Gastroesophageal sphincter (tissue), 4 donors: ENCODE data around the gene XXYLT1. TPM values are rescaled to one million over a fixed set of nuclear protein-coding genes. Genes with fewer than 3 reads are reported as not detected.

ENCODE experiments used
- ATAC-seq: fragments of 150-250 bp; one replicate; pipeline ENCODE4 v1.9.1; 2016; ENCODE audit warnings: mild to moderate bottlenecking, moderate library complexity
- H3K27ac ChIP-seq, 4 donors: fragments of 200-600 bp; sonication (generic) in 3 of 4; 1 replicate in 3 of 4; 2 replicates in 1 of 4; pipeline ENCODE4 v1.5.1; 2016 to 2019
- H3K27me3 ChIP-seq: fragments of 200-600 bp; sonication (generic); one replicate; pipeline ENCODE4 v1.5.1; 2019
- H3K36me3 ChIP-seq, 2 donors: fragments of 200-600 bp; sonication (generic); one replicate each; pipeline ENCODE4 v1.5.1; 2019; ENCODE audit warnings: control low read depth in 1 of 2
- H3K4me1 ChIP-seq, 3 donors: fragments of 200-600 bp; sonication (generic); 1 replicate in 2 of 3; 2 replicates in 1 of 3; pipeline ENCODE4 v1.5.1; 2016 to 2019; ENCODE audit warnings: control low read depth in 2 of 3
- H3K4me3 ChIP-seq, 2 donors: fragments of 200-600 bp; sonication (generic); one replicate each; pipeline ENCODE4 v1.5.1; 2019; ENCODE audit warnings: mild to moderate bottlenecking in 1 of 2, moderate library complexity in 1 of 2
- H3K9me3 ChIP-seq, 3 donors: fragments of 200-600 bp; sonication (generic); one replicate each; pipeline ENCODE4 v1.5.1; 2017 to 2019; ENCODE audit warnings: control low read depth in 2 of 3
- CTCF ChIP-seq, 4 experiments: fragments of 200-600 bp in 2 of 4; fragments of 450-650 bp in 2 of 4; sonication (generic) in 1 of 4; IDR thresholded peaks; one replicate each; pipeline ENCODE4 v1.5.1; 2017 to 2019; ENCODE audit warnings: antibody characterized with exemption in 4 of 4, mild to moderate bottlenecking in 2 of 4, moderate library complexity in 2 of 4
- EP300 ChIP-seq: sonication (generic); formaldehyde crosslinking; IDR thresholded peaks from one replicate; pipeline ENCODE4 v1.6.1; 2017; ENCODE audit warnings: antibody characterized with exemption, mild to moderate bottlenecking
- POLR2A ChIP-seq, 2 donors: fragments of 450-650 bp; IDR thresholded peaks; one replicate each; pipeline ENCODE4 v1.6.1; 2017; ENCODE audit warnings: antibody characterized with exemption in 2 of 2, mild to moderate bottlenecking in 2 of 2, moderate library complexity in 1 of 2
- POLR2AphosphoS5 ChIP-seq: sonication (generic); formaldehyde crosslinking; IDR thresholded peaks from one replicate; pipeline ENCODE4 v1.6.1; 2017; ENCODE audit warnings: antibody characterized with exemption
- WGBS, 2 donors: methylation state at CpG; one replicate each; pipeline ENCODE4 v1.1.5; 2018; ENCODE audit warnings: low coverage in 1 of 2; 5-methylcytosine and 5-hydroxymethylcytosine counted together
- total RNA-seq, 4 donors: library from RNA; depleted of rRNA; stranded (reverse); fragments of >200 nt; gene quantifications; one replicate each; pipeline ENCODE4 v1.1.0, GENCODE V29; 2016

The XXYLT1 gene
- total RNA-seq, 4 donors from 2014 or later = 10.1 to 14.0 (median 12.5) TPM

- TF ChIP-seq CTCF (IDR thresholded peaks at IDR 0.05) (no peak), EP300 (no peak), POLR2AphosphoS5 (no peak), POLR2A (IDR thresholded peaks at IDR 0.05) (no peak)
- H3K27me3 ChIP-seq = no peaks in the 10 kb centered on the region
- H3K27ac ChIP-seq = peak overlapping the region in 2 of 4 donors; percentile 6 to 38
- H3K4me3 ChIP-seq = no peak overlapping the region
- ATAC-seq = peak; percentile 26
- peaks cover 0 to 10% (median 0%) of the 10 kb centered on the region in 3 donors for H3K4me1 ChIP-seq
- no peaks in the 10 kb centered on the region for H3K9me3 ChIP-seq
- WGBS, 2 donors = 62 to 65% methylated on average over 9 to 10 of the region's 16 CpGs
- no peaks in the 10 kb centered on the region for H3K36me3 ChIP-seq
Measured at GRCh38 chr3:195119461-195120266, 151.3 kb downstream of the XXYLT1 start.

GRCh38 chr3:195118671-195119070 is 152.3 kb downstream of the XXYLT1 start:
- Histone ChIP-seq H3K27me3 (no peaks in the 10 kb centered on the region), H3K36me3 (no peaks in the 10 kb centered on the region), H3K4me1 (peaks cover 0 to 10% (median 0%) of the 10 kb centered on the region in 3 donors), H3K27ac (no peak overlapping the region), H3K9me3 (no peaks in the 10 kb centered on the region), H3K4me3 (no peak overlapping the region)
- no peak for TF ChIP-seq POLR2A (IDR thresholded peaks at IDR 0.05)
- no peak for TF ChIP-seq CTCF (IDR thresholded peaks at IDR 0.05)
- TF ChIP-seq EP300 = no peak
- TF ChIP-seq POLR2AphosphoS5 = no peak
- 85 to 86% methylated on average over 8 to 10 of the region's 13 CpGs for WGBS, 2 donors
- no peak for ATAC-seq

GRCh38 chr3:195117978-195118581 is 152.9 kb downstream of the XXYLT1 start:
- peak; percentile 19 for ATAC-seq
- Histone ChIP-seq H3K4me1 (peaks cover 0 to 10% (median 0%) of the 10 kb centered on the region in 3 donors), H3K9me3 (no peaks in the 10 kb centered on the region), H3K36me3 (no peaks in the 10 kb centered on the region), H3K4me3 (no peak overlapping the region), H3K27me3 (no peaks in the 10 kb centered on the region), H3K27ac (no peak overlapping the region)
- TF ChIP-seq POLR2AphosphoS5 (no peak), EP300 (no peak), POLR2A (IDR thresholded peaks at IDR 0.05) (no peak), CTCF (IDR thresholded peaks at IDR 0.05) (no peak)
- 40 to 55% methylated on average over 2 to 4 of the region's 10 CpGs for WGBS, 2 donors

GRCh38 chr3:195116407-195117185 is 154.4 kb downstream of the XXYLT1 start:
- Histone ChIP-seq H3K36me3 (no peaks in the 10 kb centered on the region), H3K4me3 (no peak overlapping the region), H3K4me1 (peaks cover 0 to 11% (median 0%) of the 10 kb centered on the region in 3 donors), H3K9me3 (no peaks in the 10 kb centered on the region), H3K27me3 (no peaks in the 10 kb centered on the region), H3K27ac (no peak overlapping the region)
- WGBS, 2 donors = 44 to 59% methylated on average over 3 to 4 of the region's 5 CpGs
- TF ChIP-seq POLR2A (IDR thresholded peaks at IDR 0.05) = no peak
- no peak for TF ChIP-seq CTCF (IDR thresholded peaks at IDR 0.05)
- no peak for TF ChIP-seq POLR2AphosphoS5
- TF ChIP-seq EP300 = no peak
- ATAC-seq = no peak
